HuH-7 (cell line): ENCODE results near the gene ZNF888.
"Not testable (repeated sequence)": the region's sequence is repeated elsewhere in the genome, so short reads cannot be mapped to it uniquely, and the experiment has no call there.

Experiments used
- DNase-seq: peaks from one replicate; pipeline ENCODE4 v3.0.0; 2011; ENCODE audit warnings: low spot score

Gene ZNF888

DNA sequence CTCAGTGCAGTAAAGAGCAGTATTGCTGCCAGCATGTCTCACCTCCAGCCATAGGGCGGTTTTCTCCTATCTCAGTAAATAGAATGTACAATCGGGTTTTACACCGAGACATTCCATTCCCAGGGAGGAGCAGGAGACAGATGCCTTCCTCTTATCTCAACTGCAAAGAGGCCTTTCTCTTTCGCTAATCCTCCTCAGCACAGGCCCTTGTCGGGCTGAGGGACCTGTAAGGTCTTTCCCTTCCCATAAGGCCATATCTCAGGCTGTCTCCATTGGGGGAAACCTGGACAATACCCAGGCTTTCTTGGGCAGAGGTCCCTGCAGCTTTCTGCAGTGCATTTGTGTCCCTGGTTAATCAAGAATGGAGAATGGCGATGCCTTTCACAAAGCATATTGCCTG is 50.2 kb downstream of the ZNF888 start:
- not testable (repeated sequence) for DNase-seq

DNA sequence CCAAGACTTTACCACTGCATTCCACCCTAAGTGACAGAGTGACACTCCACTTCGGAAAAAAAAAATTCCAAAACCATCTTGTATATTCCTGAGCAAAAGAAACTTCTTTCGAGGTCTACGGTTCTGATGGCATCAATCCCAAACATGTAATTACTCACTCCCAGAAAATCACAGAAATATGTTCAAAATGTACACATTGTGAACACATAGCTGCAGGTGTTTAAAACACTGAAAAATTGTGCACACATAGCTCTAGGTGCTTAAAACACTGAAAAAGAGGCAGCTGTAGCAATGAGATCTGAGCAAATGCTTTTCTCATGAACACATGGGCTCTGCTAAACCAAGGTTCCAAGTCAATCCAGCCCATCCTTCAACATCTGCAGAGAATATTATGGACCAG is 51.8 kb downstream of the ZNF888 start:
- no peak for DNase-seq

- DNase-seq, result not testable (repeated sequence)
Measured at GRCh38 chr19:52868031-52868430, 55.2 kb downstream of the ZNF888 start.

DNA sequence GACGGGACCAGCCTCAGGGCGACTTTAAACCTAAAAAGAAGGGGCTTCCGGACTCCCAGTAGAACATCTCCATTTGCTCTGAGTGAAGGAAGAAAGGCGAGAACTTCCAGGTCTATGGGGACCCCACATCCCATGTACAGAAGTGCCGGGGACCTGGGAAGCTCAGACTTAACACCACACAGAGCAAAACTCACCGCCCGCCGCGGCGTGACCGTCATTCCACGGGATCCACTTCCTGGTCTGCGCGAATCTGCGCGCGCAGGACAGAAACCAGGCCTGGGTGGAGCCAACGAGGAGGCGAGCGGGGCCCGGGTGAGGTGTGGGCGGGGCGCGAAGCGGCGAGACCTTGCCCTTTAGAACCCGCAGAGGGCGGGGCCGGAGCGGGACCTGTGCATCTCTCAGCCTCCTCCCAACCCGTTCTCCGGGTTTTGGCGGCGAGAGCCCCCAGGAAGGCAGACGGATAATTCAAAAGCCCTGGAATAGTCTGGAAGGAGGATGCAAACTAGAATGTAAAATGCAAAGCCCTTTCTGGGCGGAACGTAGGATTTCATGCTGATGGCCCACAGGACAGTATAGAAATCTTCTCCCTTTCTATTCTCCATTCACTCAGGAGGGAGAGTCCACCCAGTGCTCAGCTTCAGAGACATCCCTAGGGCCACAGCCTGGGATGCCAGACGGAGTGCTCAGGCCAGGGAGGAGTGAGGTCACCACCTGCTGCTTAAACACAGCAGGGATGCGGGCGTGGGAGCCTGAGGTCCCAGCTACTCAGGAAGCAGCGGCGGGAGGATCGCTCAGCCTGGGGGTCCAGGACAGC is 65.6 kb downstream of the ZNF888 start, which contains the start of gene ZNF468:
ZNF468 (minus strand) TSS at position 242 of the 814 bp plus-strand sequence. CDS start 3,347 bp downstream, outside the sequence.
- DNase-seq, result peak; percentile 10

DNA sequence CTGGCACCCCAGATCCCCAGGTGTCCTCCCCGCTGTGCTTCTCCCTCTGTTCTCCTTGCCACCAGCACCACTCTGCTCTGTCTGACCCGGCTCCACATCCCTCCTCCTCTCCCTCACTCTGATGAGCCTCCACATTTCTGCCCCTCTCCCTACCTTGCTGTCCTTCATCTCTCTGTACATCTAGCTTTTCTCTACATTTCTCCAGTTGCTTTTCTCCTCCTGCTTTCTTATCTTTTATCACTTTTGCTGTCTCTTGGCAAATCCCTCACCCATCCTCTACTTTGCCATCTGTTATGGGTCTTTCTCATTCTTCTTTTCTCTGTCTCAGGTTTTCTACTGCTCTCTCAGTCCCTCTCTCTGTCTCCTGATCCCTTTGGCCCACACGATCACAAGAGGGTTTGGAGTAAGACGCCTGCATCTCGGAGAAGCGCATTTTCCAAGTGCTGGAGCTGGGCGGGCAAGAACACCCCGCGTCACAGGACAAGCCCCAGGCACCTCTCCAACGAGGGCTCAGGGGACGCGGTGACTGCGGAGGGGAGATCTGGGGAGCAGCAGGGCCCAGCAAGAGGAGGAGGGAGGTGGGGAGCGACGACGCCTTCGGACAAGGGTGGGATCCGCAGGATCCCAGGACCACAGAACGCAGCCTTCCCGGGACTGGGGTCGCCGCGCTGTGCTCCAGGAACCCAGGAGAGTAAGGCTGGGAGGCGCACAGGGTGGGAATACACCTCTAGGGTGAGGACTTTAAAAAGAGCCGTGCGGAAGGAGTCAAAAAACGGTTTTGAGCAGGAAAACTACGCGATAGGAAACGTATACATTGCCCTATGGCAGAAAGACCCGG is 66.5 kb downstream of the ZNF888 start:
- not testable (repeated sequence) for DNase-seq
